Measurements from ENCODE around the gene LRBA. TPM values are rescaled to one million over a fixed set of nuclear protein-coding genes. Genes with fewer than 3 reads are reported as not detected.
A peak's percentile ranks its signal among the peaks of the same experiment; 100 is the strongest.

The LRBA gene
- total and polyA plus RNA-seq, 9 of the 15 experiments (the other 6 are each of a cell fraction or from before 2014, with no cell fraction given), result 24.2 to 88.7 (median 59.7) TPM

- TF ChIP-seq MYC (IDR thresholded peaks at IDR 0.05; ENCODE audit: low read depth, low read length), result peak; percentile 14; the same call in 1 of the 2 replicates
- no peak for TF ChIP-seq MYC (CRISPR knock-in tag; IDR thresholded peaks at IDR 0.05; ENCODE audit: borderline replicate concordance, low read depth)
- TF ChIP-seq SMAD1 (IDR thresholded peaks at IDR 0.05; ENCODE audit: low read depth, low read length, partially characterized antibody), result no peak
- TF ChIP-seq, protein P1, sequence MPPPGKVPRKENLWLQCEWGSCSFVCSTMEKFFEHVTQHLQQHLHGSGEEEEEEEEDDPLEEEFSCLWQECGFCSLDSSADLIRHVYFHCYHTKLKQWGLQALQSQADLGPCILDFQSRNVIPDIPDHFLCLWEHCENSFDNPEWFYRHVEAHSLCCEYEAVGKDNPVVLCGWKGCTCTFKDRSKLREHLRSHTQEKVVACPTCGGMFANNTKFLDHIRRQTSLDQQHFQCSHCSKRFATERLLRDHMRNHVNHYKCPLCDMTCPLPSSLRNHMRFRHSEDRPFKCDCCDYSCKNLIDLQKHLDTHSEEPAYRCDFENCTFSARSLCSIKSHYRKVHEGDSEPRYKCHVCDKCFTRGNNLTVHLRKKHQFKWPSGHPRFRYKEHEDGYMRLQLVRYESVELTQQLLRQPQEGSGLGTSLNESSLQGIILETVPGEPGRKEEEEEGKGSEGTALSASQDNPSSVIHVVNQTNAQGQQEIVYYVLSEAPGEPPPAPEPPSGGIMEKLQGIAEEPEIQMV (tag; conservative IDR thresholded peaks at IDR 0.05; ENCODE audit: low read depth), result no peak
- peak; percentile 99 for TF ChIP-seq NFE2 (IDR thresholded peaks at IDR 0.05; ENCODE audit: low read depth)
- TF ChIP-seq, protein P2, sequence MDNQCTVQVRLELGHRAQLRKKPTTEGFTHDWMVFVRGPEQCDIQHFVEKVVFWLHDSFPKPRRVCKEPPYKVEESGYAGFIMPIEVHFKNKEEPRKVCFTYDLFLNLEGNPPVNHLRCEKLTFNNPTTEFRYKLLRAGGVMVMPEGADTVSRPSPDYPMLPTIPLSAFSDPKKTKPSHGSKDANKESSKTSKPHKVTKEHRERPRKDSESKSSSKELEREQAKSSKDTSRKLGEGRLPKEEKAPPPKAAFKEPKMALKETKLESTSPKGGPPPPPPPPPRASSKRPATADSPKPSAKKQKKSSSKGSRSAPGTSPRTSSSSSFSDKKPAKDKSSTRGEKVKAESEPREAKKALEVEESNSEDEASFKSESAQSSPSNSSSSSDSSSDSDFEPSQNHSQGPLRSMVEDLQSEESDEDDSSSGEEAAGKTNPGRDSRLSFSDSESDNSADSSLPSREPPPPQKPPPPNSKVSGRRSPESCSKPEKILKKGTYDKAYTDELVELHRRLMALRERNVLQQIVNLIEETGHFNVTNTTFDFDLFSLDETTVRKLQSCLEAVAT (IDR thresholded peaks at IDR 0.05), result peak; percentile 66 to 71; a peak in 3 of 4 replicates
- TF ChIP-seq, protein P3, sequence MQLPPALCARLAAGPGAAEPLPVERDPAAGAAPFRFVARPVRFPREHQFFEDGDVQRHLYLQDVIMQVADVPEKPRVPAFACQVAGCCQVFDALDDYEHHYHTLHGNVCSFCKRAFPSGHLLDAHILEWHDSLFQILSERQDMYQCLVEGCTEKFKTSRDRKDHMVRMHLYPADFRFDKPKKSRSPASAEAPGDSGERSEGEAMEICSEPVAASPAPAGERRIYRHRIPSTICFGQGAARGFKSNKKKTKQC (CRISPR knock-in tag; IDR thresholded peaks at IDR 0.05), result no peak
- TF ChIP-seq HOMEZ (CRISPR knock-in tag; IDR thresholded peaks at IDR 0.05), result no peak
- TF ChIP-seq GTF3C2 (IDR thresholded peaks at IDR 0.05; ENCODE audit: borderline replicate concordance, extremely low read depth, insufficient read length), result no peak
- no peak for TF ChIP-seq ELK1 (CRISPR knock-in tag; IDR thresholded peaks at IDR 0.05)
- no peak for TF ChIP-seq ZNF57 (CRISPR knock-in tag; IDR thresholded peaks at IDR 0.05)
- peak; percentile 77 for TF ChIP-seq RNF2 (IDR thresholded peaks at IDR 0.05)
- no peak for TF ChIP-seq CBX8 (IDR thresholded peaks at IDR 0.05; ENCODE audit: borderline replicate concordance, extremely low read depth, low read depth, low read length, poor library complexity, severe bottlenecking)
- peak; percentile 56; the same call in 1 of the 2 replicates for TF ChIP-seq JUN (IDR thresholded peaks at IDR 0.05; ENCODE audit: borderline replicate concordance, low read depth, low read length)
- no peak for TF ChIP-seq JUN (CRISPR knock-in tag; IDR thresholded peaks at IDR 0.05; ENCODE audit: borderline replicate concordance)
Measured at GRCh38 chr4:151031831-151032605, 16.9 kb upstream of the LRBA start (continued).

Measured in K562 (cell line).